Measurements from ENCODE around the gene CHPT1. TPM values are rescaled to one million over a fixed set of nuclear protein-coding genes. Genes with fewer than 3 reads are reported as not detected.
A peak's percentile ranks its signal among the peaks of the same experiment; 100 is the strongest.
"Not testable (repeated sequence)": the region's sequence is repeated elsewhere in the genome, so short reads cannot be mapped to it uniquely, and the experiment has no call there.

The CHPT1 gene
- total and polyA plus RNA-seq, 5 donors from 2014 or later = 2.8 to 15.3 (median 10.2) TPM

DNA sequence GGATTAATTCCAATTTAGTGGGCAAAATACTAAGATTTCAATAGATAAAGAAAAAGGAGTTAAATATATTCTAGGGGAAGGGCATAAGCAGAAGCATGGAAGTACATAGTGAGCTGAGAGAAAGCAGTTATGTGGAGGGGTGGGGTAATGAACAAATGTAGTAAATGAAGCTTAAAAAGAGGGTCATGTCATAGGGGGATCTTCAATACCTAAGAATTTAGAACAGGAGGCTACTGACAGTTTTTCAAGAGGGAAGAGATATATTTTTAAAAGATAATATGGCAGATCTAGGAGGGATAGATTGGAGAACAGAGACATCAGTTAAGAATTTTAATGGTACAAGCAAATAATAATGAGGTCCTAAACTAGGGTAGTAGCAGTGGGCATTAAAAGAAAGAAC lies 32.4 kb downstream of the CHPT1 start:
- no peaks in the 10 kb centered on the region for H3K4me1 Mint-ChIP-seq
- no peak for ATAC-seq (ENCODE audit: low read depth in 2 of 2)
- H3K27me3 Mint-ChIP-seq = no peaks in the 10 kb centered on the region
- peaks cover 13% of the 10 kb centered on the region for H3K36me3 Mint-ChIP-seq
- no peaks in the 10 kb centered on the region for H3K27me3 ChIP-seq (ENCODE audit: control insufficient read depth, insufficient read depth, low read length)
- no peak overlapping the region for H3K4me3 Mint-ChIP-seq
- peaks cover 2% of the 10 kb centered on the region for H3K36me3 ChIP-seq (ENCODE audit: control insufficient read depth, insufficient read depth, low read length)
- H3K9me3 ChIP-seq (ENCODE audit: control insufficient read depth in 2 of 2, low read length in 2 of 2) = no peaks in the 10 kb centered on the region
- H3K27ac ChIP-seq (ENCODE audit: insufficient read depth, low read length, poor library complexity, severe bottlenecking) = no peak overlapping the region
- H3K4me1 ChIP-seq (ENCODE audit: control insufficient read depth, insufficient read depth, low read length, poor library complexity, severe bottlenecking) = no peaks in the 10 kb centered on the region
- H3K9me3 Mint-ChIP-seq = peaks cover 0 to 1% (median 0%) of the 10 kb centered on the region in 7 donors
- DNase-seq = no peak
- no peak overlapping the region for H3K4me3 ChIP-seq (ENCODE audit: low read depth, low read length)
- H3K27ac Mint-ChIP-seq = no peak overlapping the region

DNA sequence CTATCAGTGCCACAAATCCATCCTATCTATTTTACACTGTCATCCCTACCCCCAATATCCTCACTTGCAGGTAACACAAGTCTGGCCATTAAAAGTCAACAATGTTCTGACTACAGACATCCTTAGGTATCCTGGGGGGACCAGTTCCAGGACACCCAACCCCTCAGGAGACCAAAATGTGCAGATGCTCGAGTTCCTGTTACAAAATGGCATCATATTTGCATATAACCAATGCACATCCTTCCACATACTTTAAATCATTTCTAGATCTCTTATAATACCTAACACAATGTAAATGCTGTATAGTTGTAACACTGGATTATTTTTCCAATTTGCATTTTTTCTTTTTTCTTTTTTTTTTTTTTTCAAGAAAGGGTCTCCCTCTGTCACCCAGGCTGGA lies 34.9 kb downstream of the CHPT1 start:
- Mint-ChIP-seq H3K27ac (no peak overlapping the region), H3K27me3 (no peaks in the 10 kb centered on the region), H3K36me3 (peaks cover 13% of the 10 kb centered on the region), H3K9me3 (peaks cover 0 to 1% (median 0%) of the 10 kb centered on the region in 7 donors), H3K4me3 (no peak overlapping the region), H3K4me1 (no peaks in the 10 kb centered on the region)
- Histone ChIP-seq H3K4me3 (ENCODE audit: low read depth, low read length) (no peak overlapping the region), H3K27ac (ENCODE audit: insufficient read depth, low read length, poor library complexity, severe bottlenecking) (no peak overlapping the region), H3K27me3 (ENCODE audit: control insufficient read depth, insufficient read depth, low read length) (no peaks in the 10 kb centered on the region), H3K36me3 (ENCODE audit: control insufficient read depth, insufficient read depth, low read length) (peaks cover 2% of the 10 kb centered on the region), H3K4me1 (ENCODE audit: control insufficient read depth, insufficient read depth, low read length, poor library complexity, severe bottlenecking) (no peaks in the 10 kb centered on the region), H3K9me3 (ENCODE audit: control insufficient read depth in 2 of 2, low read length in 2 of 2) (no peaks in the 10 kb centered on the region)
- ATAC-seq (ENCODE audit: low read depth in 2 of 2) (no peak), DNase-seq (no peak)

- ATAC-seq (ENCODE audit: low read depth in 2 of 2) (no peak), DNase-seq (no peak)
- H3K4me1 Mint-ChIP-seq = no peaks in the 10 kb centered on the region
- H3K36me3 Mint-ChIP-seq = peaks cover 13% of the 10 kb centered on the region
- H3K4me3 Mint-ChIP-seq = no peak overlapping the region
- H3K27ac Mint-ChIP-seq = no peak overlapping the region
- H3K4me1 ChIP-seq (ENCODE audit: control insufficient read depth, insufficient read depth, low read length, poor library complexity, severe bottlenecking) = no peaks in the 10 kb centered on the region
- peaks cover 0 to 1% (median 0%) of the 10 kb centered on the region in 7 donors for H3K9me3 Mint-ChIP-seq
- no peaks in the 10 kb centered on the region for H3K27me3 ChIP-seq (ENCODE audit: control insufficient read depth, insufficient read depth, low read length)
- H3K4me3 ChIP-seq (ENCODE audit: low read depth, low read length) = no peak overlapping the region
- peaks cover 2% of the 10 kb centered on the region for H3K36me3 ChIP-seq (ENCODE audit: control insufficient read depth, insufficient read depth, low read length)
- no peaks in the 10 kb centered on the region for H3K9me3 ChIP-seq (ENCODE audit: control insufficient read depth in 2 of 2, low read length in 2 of 2)
- H3K27me3 Mint-ChIP-seq = no peaks in the 10 kb centered on the region
- H3K27ac ChIP-seq (ENCODE audit: insufficient read depth, low read length, poor library complexity, severe bottlenecking) = no peak overlapping the region
These were observed 35.7 kb downstream of the CHPT1 start for GRCh38 chr12:101733166-101733565.

DNA sequence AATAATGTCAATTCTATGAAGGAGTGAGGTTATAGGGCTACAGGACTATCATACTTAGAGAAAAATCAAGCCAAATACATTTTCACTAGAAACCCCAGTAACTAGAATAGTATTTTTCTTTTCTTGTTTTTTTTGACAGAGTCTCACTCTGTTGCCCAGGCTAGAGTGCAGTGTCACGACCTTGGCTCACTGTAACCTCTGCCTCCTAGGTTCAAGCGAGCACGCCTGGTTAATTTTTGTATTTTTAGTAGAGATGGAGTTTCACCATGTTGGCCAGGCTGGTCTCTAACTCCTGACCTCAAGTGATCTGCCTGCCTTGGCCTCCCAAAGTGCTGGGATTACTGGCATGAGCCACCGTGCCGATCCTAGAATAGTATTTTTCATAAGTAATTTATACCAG lies 37.0 kb downstream of the CHPT1 start:
- H3K9me3 ChIP-seq (ENCODE audit: control insufficient read depth in 2 of 2, low read length in 2 of 2); H3K27me3 Mint-ChIP-seq; H3K4me3 ChIP-seq (ENCODE audit: low read depth, low read length); H3K4me1 ChIP-seq (ENCODE audit: control insufficient read depth, insufficient read depth, low read length, poor library complexity, severe bottlenecking); H3K9me3 Mint-ChIP-seq; H3K4me3 Mint-ChIP-seq; H3K36me3 ChIP-seq (ENCODE audit: control insufficient read depth, insufficient read depth, low read length); H3K27ac Mint-ChIP-seq; H3K27ac ChIP-seq (ENCODE audit: insufficient read depth, low read length, poor library complexity, severe bottlenecking); H3K27me3 ChIP-seq (ENCODE audit: control insufficient read depth, insufficient read depth, low read length); ATAC-seq (ENCODE audit: low read depth in 2 of 2); DNase-seq; H3K4me1 Mint-ChIP-seq: not testable (repeated sequence)
- H3K36me3 Mint-ChIP-seq = peaks cover 11% of the 10 kb centered on the region

GRCh38 chr12:101737476-101737875 lies 40.0 kb downstream of the CHPT1 start:
- H3K36me3 ChIP-seq (ENCODE audit: control insufficient read depth, insufficient read depth, low read length) = no peaks in the 10 kb centered on the region
- Mint-ChIP-seq H3K36me3 (no peaks in the 10 kb centered on the region), H3K4me3 (no peak overlapping the region), H3K27me3 (no peaks in the 10 kb centered on the region), H3K4me1 (peaks cover 0 to 2% (median 0%) of the 10 kb centered on the region in 4 donors), H3K27ac (peak overlapping the region in 1 of 3 donors; percentile 7), H3K9me3 (no peaks in the 10 kb centered on the region)
- no peak overlapping the region for H3K4me3 ChIP-seq (ENCODE audit: low read depth, low read length)
- no peaks in the 10 kb centered on the region for H3K27me3 ChIP-seq (ENCODE audit: control insufficient read depth, insufficient read depth, low read length)
- H3K27ac ChIP-seq (ENCODE audit: insufficient read depth, low read length, poor library complexity, severe bottlenecking) = no peak overlapping the region
- no peaks in the 10 kb centered on the region for H3K9me3 ChIP-seq (ENCODE audit: control insufficient read depth in 2 of 2, low read length in 2 of 2)
- H3K4me1 ChIP-seq (ENCODE audit: control insufficient read depth, insufficient read depth, low read length, poor library complexity, severe bottlenecking) = no peaks in the 10 kb centered on the region
- no peak for ATAC-seq (ENCODE audit: low read depth in 2 of 2)
- DNase-seq = no peak

DNA sequence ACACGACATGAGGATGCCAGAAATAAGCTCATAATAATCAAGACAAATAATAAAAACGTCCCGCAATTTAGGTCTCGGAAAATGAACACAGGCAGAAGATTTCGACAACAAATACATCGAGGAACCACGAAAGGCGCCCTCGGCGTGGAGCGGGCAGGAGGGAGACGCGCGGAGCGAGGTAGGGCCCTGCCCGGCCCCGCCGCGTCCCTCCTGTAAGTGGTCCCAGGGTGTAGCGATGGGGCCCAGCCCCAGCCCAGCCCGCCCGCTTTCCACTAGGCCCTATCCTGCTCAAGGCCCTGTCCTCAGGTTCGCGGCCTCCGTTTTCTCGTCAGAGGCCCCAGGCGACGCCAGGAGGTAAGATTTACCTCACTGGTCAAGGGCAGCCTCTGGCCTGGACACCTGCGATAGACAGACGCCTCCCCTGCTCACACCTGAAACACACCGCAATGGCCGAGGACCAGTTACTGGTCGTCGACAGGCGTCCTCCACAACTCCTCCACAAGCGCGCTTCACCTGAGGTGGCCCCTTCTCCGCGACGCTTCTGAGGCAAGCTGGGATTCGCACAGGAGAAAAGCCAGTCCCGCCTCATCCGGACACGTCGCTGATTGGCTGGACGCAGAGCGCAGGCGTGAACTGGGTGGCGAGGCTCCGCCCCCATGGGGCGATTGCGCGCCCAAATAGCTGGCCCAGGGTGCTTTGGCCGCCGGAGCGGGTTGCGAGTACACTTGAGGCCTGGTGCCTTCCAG lies 41.7 kb downstream of the CHPT1 start, which contains the start of gene SYCP3:
SYCP3 (minus strand) TSS at position 543 of the 746 bp plus-strand sequence. CDS start 1,527 bp downstream, outside the sequence.
- Mint-ChIP-seq H3K27ac (peak within 1 kb of the TSS in 1 of 3 donors; percentile 26), H3K4me3 (no peak within 1 kb of the TSS), H3K4me1 (peaks cover 0 to 12% (median 3%) of the 10 kb centered on the region in 4 donors), H3K27me3 (no peaks in the 10 kb centered on the region), H3K9me3 (no peaks in the 10 kb centered on the region), H3K36me3 (peaks cover 5% of the 10 kb centered on the region)
- Histone ChIP-seq H3K9me3 (ENCODE audit: control insufficient read depth in 2 of 2, low read length in 2 of 2) (no peaks in the 10 kb centered on the region), H3K36me3 (ENCODE audit: control insufficient read depth, insufficient read depth, low read length) (no peaks in the 10 kb centered on the region), H3K27me3 (ENCODE audit: control insufficient read depth, insufficient read depth, low read length) (no peaks in the 10 kb centered on the region), H3K4me3 (ENCODE audit: low read depth, low read length) (no peak within 1 kb of the TSS), H3K27ac (ENCODE audit: insufficient read depth, low read length, poor library complexity, severe bottlenecking) (no peak within 1 kb of the TSS), H3K4me1 (ENCODE audit: control insufficient read depth, insufficient read depth, low read length, poor library complexity, severe bottlenecking) (peaks cover 7% of the 10 kb centered on the region)
- DNase-seq = no peak
- ATAC-seq (ENCODE audit: low read depth in 2 of 2) = no peak

- H3K27me3 ChIP-seq (ENCODE audit: control insufficient read depth, insufficient read depth, low read length) = no peaks in the 10 kb centered on the region
- H3K4me3 ChIP-seq (ENCODE audit: low read depth, low read length) = no peak overlapping the region
- Mint-ChIP-seq H3K27ac (no peak overlapping the region), H3K4me1 (peaks cover 0 to 13% (median 3%) of the 10 kb centered on the region in 4 donors), H3K4me3 (no peak overlapping the region), H3K27me3 (no peaks in the 10 kb centered on the region), H3K9me3 (no peaks in the 10 kb centered on the region), H3K36me3 (peaks cover 16% of the 10 kb centered on the region)
- H3K36me3 ChIP-seq (ENCODE audit: control insufficient read depth, insufficient read depth, low read length) = no peaks in the 10 kb centered on the region
- ATAC-seq (ENCODE audit: low read depth in 2 of 2) (no peak), DNase-seq (no peak)
- no peaks in the 10 kb centered on the region for H3K9me3 ChIP-seq (ENCODE audit: control insufficient read depth in 2 of 2, low read length in 2 of 2)
- peaks cover 10% of the 10 kb centered on the region for H3K4me1 ChIP-seq (ENCODE audit: control insufficient read depth, insufficient read depth, low read length, poor library complexity, severe bottlenecking)
- no peak overlapping the region for H3K27ac ChIP-seq (ENCODE audit: insufficient read depth, low read length, poor library complexity, severe bottlenecking)
These were observed 43.1 kb downstream of the CHPT1 start for GRCh38 chr12:101740566-101740965.

- Histone ChIP-seq H3K27me3 (ENCODE audit: control insufficient read depth, insufficient read depth, low read length) (no peaks in the 10 kb centered on the region), H3K9me3 (ENCODE audit: control insufficient read depth in 2 of 2, low read length in 2 of 2) (no peaks in the 10 kb centered on the region), H3K4me1 (ENCODE audit: control insufficient read depth, insufficient read depth, low read length, poor library complexity, severe bottlenecking) (peaks cover 10% of the 10 kb centered on the region), H3K36me3 (ENCODE audit: control insufficient read depth, insufficient read depth, low read length) (peaks cover 1% of the 10 kb centered on the region), H3K4me3 (ENCODE audit: low read depth, low read length) (no peak overlapping the region), H3K27ac (ENCODE audit: insufficient read depth, low read length, poor library complexity, severe bottlenecking) (no peak overlapping the region)
- Mint-ChIP-seq H3K4me3 (no peak overlapping the region), H3K27me3 (no peaks in the 10 kb centered on the region), H3K36me3 (peaks cover 16% of the 10 kb centered on the region), H3K9me3 (no peaks in the 10 kb centered on the region), H3K27ac (no peak overlapping the region), H3K4me1 (peaks cover 0 to 13% (median 3%) of the 10 kb centered on the region in 4 donors)
- no peak for ATAC-seq (ENCODE audit: low read depth in 2 of 2)
- no peak for DNase-seq
These were observed 43.5 kb downstream of the CHPT1 start for GRCh38 chr12:101740980-101741379.

All from CD4-positive, CD25-positive, alpha-beta regulatory T cell (primary cell).